Stimulated activated naive B cell treated with anti-CD40 and anti-IgM and Interleukin-4, amounts not matched to agents 10 μg/mL and 1 μg/mL and 100 μg/mL, for 72 hours (primary cell): Measurements from ENCODE around the gene DKK3.

ENCODE experiments used
- ATAC-seq, 2 donors: fragments of 150-1000 bp; cut with Tn5 transposase; replicated peaks; 2 replicates each; pipeline ENCODE4 v1.10.0; 2021; ENCODE audit warnings: moderate library complexity in 1 of 2
- DNase-seq: peaks from one replicate; pipeline ENCODE4 v3.0.0; 2021
- H3K27ac Mint-ChIP-seq: one replicate; pipeline ENCODE4 v1.8.0; 2022; ENCODE audit warnings: mild to moderate bottlenecking, mixed read lengths
- H3K27me3 Mint-ChIP-seq, 2 donors: one replicate each; pipeline ENCODE4 v1.8.0; 2022; ENCODE audit warnings: mixed read lengths in 2 of 2
- H3K36me3 Mint-ChIP-seq, 2 donors: one replicate each; pipeline ENCODE4 v1.8.0; 2022; ENCODE audit warnings: mixed read lengths in 2 of 2, mild to moderate bottlenecking in 1 of 2
- H3K4me1 Mint-ChIP-seq, 2 donors: one replicate each; pipeline ENCODE4 v1.8.0; 2022; ENCODE audit warnings: mixed read lengths in 2 of 2, mild to moderate bottlenecking in 1 of 2
- H3K4me3 Mint-ChIP-seq, 2 donors: one replicate each; pipeline ENCODE4 v1.8.0; 2022; ENCODE audit warnings: mild to moderate bottlenecking in 2 of 2, mixed read lengths in 2 of 2, moderate library complexity in 1 of 2
- H3K9me3 Mint-ChIP-seq, 2 donors: one replicate each; pipeline ENCODE4 v1.8.0; 2022; ENCODE audit warnings: mixed read lengths in 2 of 2, mild to moderate bottlenecking in 1 of 2

The DKK3 gene

GRCh38 chr11:11915625-11916024 lies 92.8 kb downstream of the DKK3 start:
- ATAC-seq (no peak), DNase-seq (no peak)
- H3K9me3 Mint-ChIP-seq, result no peaks in the 10 kb centered on the region
- no peak overlapping the region for H3K27ac Mint-ChIP-seq
- no peak overlapping the region for H3K4me3 Mint-ChIP-seq
- peaks cover 29 to 36% of the 10 kb centered on the region in 2 donors for H3K36me3 Mint-ChIP-seq
- H3K4me1 Mint-ChIP-seq, result peaks cover 0 to 2% of the 10 kb centered on the region in 2 donors
- H3K27me3 Mint-ChIP-seq, result no peaks in the 10 kb centered on the region

GRCh38 chr11:11913395-11913794 lies 95.0 kb downstream of the DKK3 start:
- DNase-seq (no peak), ATAC-seq (no peak)
- H3K36me3 Mint-ChIP-seq, result peaks cover 29 to 45% of the 10 kb centered on the region in 2 donors
- no peak overlapping the region for H3K4me3 Mint-ChIP-seq
- peaks cover 0 to 2% of the 10 kb centered on the region in 2 donors for H3K4me1 Mint-ChIP-seq
- H3K27me3 Mint-ChIP-seq, result no peaks in the 10 kb centered on the region
- H3K9me3 Mint-ChIP-seq, result no peaks in the 10 kb centered on the region
- no peak overlapping the region for H3K27ac Mint-ChIP-seq
